CD1c-positive myeloid dendritic cell (primary cell): ENCODE measurements around the gene HOXC9.
"Not testable (repeated sequence)": the region's sequence is repeated elsewhere in the genome, so short reads cannot be mapped to it uniquely, and the experiment has no call there.

ENCODE experiments used
- DNase-seq: peaks from one replicate; pipeline ENCODE4 v3.0.0-alpha.2; 2016; ENCODE audit errors: extremely low spot score

HOXC9 gene

DNA sequence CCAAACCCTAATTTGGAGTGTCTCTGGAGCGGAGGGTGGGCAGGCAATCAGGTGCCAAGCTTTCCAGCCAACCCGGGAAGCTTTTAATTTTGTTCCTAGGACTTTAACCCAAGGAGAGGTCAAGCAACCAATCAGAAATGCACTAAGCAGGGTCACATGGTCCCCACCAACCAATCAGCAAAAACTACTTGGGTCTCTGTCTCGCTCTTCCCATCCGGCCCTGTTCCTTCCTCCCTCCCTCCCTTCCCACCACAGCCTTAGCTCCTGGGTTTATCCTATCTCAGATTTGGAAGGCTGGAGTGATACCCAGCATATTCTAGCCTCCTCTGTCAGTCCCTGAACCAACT lies 40.2 kb downstream of the HOXC9 start:
- no peak for DNase-seq

- DNase-seq, result no peak
These were observed 40.7 kb downstream of the HOXC9 start for GRCh38 chr12:54040648-54041047.

GRCh38 chr12:54041097-54041690 lies 41.2 kb downstream of the HOXC9 start:
- DNase-seq, result no peak

GRCh38 chr12:54042033-54042432 lies 42.1 kb downstream of the HOXC9 start:
- DNase-seq, result not testable (repeated sequence)

DNA sequence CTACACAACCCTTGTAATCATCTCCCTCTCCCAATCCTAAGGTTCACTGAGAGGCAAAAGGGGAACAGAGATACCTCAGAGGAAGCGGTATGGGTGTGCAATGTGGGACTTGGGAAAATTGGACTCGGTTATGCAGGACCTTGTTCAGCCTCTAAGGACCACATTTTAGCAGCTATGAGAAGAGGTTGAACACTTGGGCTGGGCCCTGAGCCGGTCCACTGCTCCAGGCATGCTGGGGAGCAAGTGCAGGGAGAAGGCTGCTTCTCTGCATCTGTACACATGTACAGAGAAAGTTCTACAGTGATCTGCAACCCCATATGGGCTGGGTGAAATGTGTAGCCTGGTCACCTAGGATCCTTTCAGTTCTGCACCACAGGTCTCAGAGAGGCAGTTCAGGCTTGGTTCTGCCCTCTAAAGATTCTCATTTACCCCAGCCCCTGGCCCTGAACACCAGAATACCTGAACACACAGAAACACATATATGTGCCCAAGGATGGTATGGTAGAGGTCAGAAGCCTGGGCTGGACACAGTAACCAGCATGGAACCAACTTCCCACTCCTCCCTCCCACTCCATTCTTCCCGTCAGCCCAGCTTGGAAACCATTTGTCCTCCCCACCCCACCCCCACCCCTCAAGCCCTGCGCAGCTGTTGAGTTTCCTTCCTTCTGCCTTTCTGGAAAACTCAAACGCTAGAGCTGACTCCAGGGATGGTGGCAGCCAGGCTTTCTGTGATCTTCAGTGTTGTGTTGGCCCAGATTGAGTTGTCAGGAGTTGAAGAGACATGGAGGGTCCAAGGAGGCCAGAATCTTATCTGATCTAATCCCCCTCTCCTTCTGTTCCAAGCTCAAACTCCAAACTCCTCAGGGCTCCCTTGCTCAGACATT lies 43.3 kb downstream of the HOXC9 start:
- no peak for DNase-seq

DNA sequence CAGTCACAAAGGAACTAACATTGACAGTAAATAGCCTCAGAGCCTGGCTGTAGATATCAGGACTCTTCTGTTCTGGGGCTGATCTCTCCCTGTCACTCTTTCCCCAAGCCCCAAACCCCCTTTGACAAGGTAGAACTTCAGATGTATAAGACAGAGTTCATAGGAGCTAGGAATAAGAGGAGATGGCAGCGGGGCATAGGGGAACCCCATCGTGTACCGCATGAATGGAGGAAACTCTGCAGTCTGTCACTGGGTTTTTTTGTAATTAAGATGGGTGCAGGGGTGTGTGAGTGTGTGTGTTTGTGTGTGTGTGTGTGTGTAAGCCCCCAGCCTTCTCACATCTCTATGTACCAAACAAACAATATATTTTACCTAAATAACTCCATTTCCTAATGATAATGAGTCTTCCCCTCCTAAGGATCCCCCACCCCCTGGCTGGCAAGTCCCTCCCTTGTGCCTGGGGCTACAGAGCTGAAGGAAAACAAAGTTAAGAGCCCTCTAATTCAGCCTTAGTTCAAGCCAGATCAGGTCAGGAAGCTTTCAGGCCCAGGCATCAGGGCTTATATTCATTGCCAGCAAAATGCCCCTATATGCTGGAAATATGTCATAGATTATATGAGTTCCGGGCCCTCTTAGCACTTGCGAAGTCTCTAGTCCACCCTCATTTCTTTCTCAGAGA lies 44.6 kb downstream of the HOXC9 start:
- no peak for DNase-seq

DNA sequence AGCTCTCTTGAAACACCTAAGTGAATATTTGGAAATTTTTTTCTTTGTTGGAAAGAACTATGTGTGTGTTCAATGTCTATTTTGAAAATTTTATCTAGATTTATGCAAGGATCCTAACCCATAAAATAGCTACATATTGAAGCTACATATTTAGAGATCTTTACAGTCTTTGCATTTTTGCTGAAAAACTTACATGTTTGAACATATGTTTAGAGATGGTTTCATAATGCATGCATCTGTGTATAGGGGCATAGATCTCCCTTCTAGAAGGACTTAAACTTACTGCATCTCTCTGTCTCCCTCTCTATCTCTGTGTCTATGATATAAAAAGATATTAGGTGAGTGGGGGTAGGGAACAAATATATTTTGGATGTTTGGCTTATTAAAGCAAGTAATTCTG lies 45.4 kb downstream of the HOXC9 start:
- no peak for DNase-seq

- DNase-seq, result no peak
These were observed 46.0 kb downstream of the HOXC9 start for GRCh38 chr12:54045868-54046521.

- no peak for DNase-seq
These were observed 46.8 kb downstream of the HOXC9 start for GRCh38 chr12:54046809-54047159.

DNA sequence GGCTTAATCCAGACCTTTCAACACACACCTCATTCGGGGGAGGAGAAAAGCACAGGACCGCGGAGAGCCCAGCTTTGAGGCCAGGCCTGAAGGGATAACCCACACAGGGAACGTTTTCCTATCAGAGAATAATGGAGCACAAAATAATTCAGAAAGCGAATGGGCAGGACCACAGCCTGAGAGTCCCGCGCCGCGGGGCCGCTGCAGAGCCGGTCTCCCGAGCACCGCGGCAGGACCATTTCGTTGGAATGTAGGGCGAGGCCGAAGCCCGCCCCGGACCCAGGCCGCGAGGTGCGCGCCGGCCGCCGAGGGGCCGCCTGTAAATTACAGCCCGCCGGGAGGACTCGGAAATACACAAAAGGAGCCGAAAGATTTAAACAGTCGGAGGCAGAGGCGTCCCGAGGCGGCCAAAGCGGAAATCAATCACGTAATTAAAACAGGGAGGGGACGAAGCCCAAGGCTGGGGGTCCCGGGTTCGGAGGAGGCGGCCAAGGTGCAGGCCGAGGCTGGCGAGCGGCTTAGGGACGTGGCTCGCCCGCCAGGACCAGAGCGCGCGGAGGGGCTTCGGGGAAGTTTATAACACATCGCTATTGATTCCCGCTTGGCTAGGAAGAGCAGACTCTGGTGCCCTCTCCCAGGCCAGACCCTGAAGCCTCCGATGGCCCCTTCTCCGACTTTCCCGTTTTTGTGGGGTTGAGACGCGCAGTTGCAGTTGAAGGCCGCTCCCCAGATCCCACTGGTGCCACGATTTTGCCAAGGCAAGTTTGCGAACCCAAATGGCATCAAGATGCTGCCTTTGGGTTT lies 47.4 kb downstream of the HOXC9 start:
- no peak for DNase-seq

DNA sequence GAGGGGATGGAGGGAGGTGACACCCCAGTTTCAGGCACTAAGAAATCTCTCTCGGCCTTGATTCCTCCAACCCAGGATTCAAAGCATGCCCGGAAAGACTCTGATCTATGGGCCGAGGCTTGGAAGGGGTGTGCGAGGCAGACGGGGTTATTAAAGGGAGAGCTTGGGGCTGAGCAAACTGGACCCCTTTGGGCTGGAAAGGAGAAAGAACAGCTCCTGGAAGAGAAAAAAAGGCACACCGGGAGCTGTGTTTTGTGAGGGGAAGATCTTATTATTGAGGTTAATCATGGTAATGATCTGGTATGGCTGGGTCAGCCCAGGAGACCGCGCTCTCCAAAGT lies 48.0 kb downstream of the HOXC9 start:
- no peak for DNase-seq

- DNase-seq, result no peak
These were observed 48.6 kb downstream of the HOXC9 start for GRCh38 chr12:54048406-54049093.

DNA sequence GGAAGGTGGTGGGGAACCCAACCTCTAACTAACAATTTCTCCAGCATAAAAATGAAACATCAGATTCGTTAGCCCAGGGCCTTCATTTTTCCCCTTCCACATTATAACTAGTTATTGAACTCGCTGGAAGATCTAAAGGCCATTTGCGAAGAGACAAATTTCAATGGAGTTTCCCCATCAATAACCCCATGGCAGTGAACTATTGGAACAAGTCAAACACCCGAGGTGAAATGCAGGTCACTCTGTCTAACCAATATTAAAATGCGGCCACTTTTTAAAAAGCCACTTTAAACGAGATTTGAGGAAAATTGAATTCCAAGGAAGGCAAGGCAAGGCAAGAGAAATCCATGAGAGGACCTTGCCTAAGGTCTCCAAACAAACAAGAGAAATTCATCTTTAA lies 49.1 kb downstream of the HOXC9 start:
- no peak for DNase-seq

DNA sequence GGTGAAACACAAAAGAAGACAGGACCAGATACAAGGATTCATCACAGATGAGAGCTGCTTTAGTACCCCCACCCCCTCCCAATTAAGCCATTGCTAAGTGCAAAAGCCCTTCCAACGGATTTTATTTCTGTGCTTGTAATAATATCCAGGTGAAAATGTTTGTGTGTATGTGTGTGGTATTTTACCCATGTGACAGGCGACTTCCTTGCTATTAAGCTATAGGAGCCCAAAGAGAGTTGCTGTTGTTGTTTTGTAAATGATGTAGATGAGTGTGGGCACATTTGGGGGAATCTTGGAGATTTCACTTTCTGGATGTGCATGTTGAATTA lies 50.5 kb downstream of the HOXC9 start:
- DNase-seq, result no peak

- peak; percentile 40 for DNase-seq
These were observed 51.3 kb downstream of the HOXC9 start for GRCh38 chr12:54051026-54051842.

DNA sequence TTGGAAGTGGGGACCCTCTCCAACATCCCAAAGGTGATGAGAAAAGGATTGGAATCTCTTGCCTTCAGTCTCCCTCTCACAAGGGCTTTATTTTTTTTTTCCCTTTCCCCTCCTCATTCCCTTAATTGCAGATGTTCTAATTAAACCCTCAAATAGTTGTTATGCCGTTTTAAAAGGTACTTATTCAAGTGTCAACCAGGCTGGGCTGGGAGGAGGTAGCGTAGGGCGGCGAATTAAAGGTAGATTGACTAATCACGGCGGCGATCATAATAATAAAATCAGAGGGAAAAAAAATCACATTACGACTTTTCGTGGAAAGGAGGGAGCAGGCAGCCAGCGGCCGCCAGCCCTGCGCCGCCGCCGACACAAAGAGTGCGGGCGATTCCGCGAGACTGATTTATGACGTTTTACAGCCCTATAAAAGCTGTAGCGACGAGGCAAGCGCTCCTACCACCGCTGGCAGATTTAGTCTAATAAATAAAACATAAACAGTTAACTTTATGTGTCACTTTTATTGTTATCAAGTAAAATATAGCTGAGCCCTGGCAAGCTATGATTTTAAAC lies 52.0 kb downstream of the HOXC9 start:
- no peak for DNase-seq

DNA sequence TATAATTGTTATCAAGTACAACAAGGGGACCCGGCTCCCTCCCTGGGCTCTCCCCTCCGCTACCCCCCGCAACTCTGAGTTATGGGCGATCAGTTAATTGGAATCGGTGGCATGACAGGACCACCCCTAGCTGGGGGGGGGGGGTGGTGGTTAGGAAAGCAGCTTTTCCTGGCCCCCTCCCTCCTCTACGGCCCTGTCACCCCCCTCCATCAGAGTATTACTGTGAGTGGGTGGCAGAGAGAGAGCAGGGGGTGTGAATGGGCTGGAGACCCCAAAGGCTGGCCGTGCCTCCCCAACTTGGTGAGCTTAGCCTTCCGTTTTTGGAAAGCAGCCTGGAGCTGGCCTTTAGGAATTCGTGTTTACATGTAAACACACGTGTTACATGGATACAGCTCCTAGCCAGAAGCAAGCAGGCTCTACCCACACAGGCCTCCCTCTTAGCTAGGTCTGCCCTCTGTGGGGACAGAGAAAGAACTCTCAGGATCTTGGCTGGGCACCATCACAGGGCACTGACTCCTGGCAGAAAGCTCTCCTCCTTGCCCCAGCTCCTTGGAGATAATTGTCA lies 52.6 kb downstream of the HOXC9 start:
- no peak for DNase-seq
